Peyer's patch (tissue), 4 donors: ENCODE measurements around the gene CASZ1. TPM values are rescaled to one million over a fixed set of nuclear protein-coding genes. Genes with fewer than 3 reads are reported as not detected.
A peak's percentile ranks its signal among the peaks of the same experiment; 100 is the strongest.

Experiments used
- DNase-seq, 3 donors: peaks; one replicate each; pipeline ENCODE4 v3.0.0-alpha.2; 2017 to 2019
- H3K27ac ChIP-seq, 4 donors: fragments of 200-600 bp; sonication (generic); one replicate each; pipeline ENCODE4 v1.5.1; 2016 to 2019
- H3K27me3 ChIP-seq, 2 donors: fragments of 200-600 bp; sonication (generic); one replicate each; pipeline ENCODE4 v1.5.1; 2019
- H3K36me3 ChIP-seq, 3 donors: fragments of 200-600 bp; sonication (generic); one replicate each; pipeline ENCODE4 v1.5.1; 2016 to 2019
- H3K4me1 ChIP-seq, 4 donors: fragments of 200-600 bp; sonication (generic); one replicate each; pipeline ENCODE4 v1.5.1; 2016 to 2019
- H3K4me3 ChIP-seq, 4 donors: fragments of 200-600 bp; sonication (generic); 1 replicate in 3 of 4; 2 replicates in 1 of 4; pipeline ENCODE4 v1.5.1; 2016 to 2019; ENCODE audit warnings: mild to moderate bottlenecking in 1 of 4
- H3K9me3 ChIP-seq, 4 donors: fragments of 200-600 bp; sonication (generic); one replicate each; pipeline ENCODE4 v1.5.1; 2016 to 2019; ENCODE audit warnings: mild to moderate bottlenecking in 1 of 4
- POLR2A ChIP-seq, 2 donors: fragments of 450-650 bp; IDR thresholded peaks; one replicate each; pipeline ENCODE4 v1.5.1; 2017; ENCODE audit warnings: antibody characterized with exemption in 2 of 2, mild to moderate bottlenecking in 2 of 2, moderate library complexity in 2 of 2
- total RNA-seq, 4 donors: library from RNA; depleted of rRNA; stranded (reverse); fragments of >200 nt; gene quantifications; one replicate each; pipeline ENCODE4 v1.1.0, GENCODE V29; 2016
- TF ChIP-seq, protein P1 (sequence below), 6 experiments: fragments of 450-650 bp in 4 of 6; fragments of 200-600 bp in 2 of 6; sonication (generic) in 1 of 6; IDR thresholded peaks; one replicate each; pipeline ENCODE4 v1.5.1; 2017 to 2019; ENCODE audit warnings: antibody characterized with exemption in 6 of 6, mild to moderate bottlenecking in 3 of 6, moderate library complexity in 1 of 6

Gene CASZ1
- total RNA-seq, 4 donors from 2014 or later, result 87.5 to 165 (median 137) TPM

- Histone ChIP-seq H3K4me1 (peaks cover 0 to 61% (median 6%) of the 10 kb centered on the region in 4 donors), H3K9me3 (no peaks in the 10 kb centered on the region)
These were observed 6.4 kb downstream of the CASZ1 start for GRCh38 chr1:10789803-10790702.

DNA sequence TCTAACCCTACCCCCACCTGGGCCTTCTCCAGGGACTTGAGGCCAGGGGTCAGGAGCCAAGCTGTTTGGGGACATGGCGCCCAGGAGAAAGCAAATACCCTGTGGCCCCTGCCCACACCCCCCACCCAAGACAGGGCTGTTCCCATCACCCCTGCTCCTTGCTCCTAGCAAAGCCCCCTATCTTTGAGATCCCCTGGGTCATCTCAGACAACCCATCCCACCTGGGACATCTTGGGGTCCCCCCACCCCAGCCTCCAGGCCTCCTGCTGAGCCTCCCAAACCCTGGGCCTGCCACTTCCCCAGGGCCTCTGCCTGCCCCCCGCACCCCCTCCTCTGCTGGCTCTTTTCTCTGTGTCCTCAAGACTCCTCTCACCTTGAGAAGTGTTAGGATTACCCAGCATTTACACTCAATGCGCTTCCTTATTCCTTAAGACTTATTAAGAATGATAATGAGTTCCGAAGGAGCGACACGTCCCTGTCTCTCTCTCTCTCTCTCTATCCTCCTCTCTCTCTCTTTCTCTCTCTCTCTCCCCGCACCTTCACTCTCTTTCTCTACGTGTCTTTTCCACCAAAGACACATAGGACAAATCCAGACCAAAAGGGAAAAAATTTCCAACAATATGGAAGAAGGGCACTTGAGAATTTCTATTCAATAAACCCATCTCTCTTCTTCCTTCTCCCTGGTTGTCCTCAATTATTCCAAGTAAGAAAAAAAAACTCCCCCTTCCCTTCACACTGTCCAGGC lies 7.2 kb downstream of the CASZ1 start:
- H3K36me3 ChIP-seq, result no peaks in the 10 kb centered on the region
- peaks cover 0 to 58% (median 6%) of the 10 kb centered on the region in 4 donors for H3K4me1 ChIP-seq
- TF ChIP-seq POLR2A (IDR thresholded peaks at IDR 0.05), result no peak
- TF ChIP-seq, protein P1, sequence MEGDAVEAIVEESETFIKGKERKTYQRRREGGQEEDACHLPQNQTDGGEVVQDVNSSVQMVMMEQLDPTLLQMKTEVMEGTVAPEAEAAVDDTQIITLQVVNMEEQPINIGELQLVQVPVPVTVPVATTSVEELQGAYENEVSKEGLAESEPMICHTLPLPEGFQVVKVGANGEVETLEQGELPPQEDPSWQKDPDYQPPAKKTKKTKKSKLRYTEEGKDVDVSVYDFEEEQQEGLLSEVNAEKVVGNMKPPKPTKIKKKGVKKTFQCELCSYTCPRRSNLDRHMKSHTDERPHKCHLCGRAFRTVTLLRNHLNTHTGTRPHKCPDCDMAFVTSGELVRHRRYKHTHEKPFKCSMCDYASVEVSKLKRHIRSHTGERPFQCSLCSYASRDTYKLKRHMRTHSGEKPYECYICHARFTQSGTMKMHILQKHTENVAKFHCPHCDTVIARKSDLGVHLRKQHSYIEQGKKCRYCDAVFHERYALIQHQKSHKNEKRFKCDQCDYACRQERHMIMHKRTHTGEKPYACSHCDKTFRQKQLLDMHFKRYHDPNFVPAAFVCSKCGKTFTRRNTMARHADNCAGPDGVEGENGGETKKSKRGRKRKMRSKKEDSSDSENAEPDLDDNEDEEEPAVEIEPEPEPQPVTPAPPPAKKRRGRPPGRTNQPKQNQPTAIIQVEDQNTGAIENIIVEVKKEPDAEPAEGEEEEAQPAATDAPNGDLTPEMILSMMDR (IDR thresholded peaks at IDR 0.05), result no peak
- peak overlapping the region in 2 of 4 donors; percentile 52 to 91 for H3K27ac ChIP-seq
- peak overlapping the region in 1 of 4 donors; percentile 20 for H3K4me3 ChIP-seq
- no peaks in the 10 kb centered on the region for H3K9me3 ChIP-seq
- no peak for DNase-seq
- H3K27me3 ChIP-seq, result no peaks in the 10 kb centered on the region

More at GRCh38 chr1:10789803-10790702, 6.4 kb downstream of the CASZ1 start:
- no peaks in the 10 kb centered on the region for H3K27me3 ChIP-seq
- H3K4me3 ChIP-seq, result peak overlapping the region in 2 of 4 donors; percentile 19 to 20
- no peak for DNase-seq
- no peaks in the 10 kb centered on the region for H3K36me3 ChIP-seq
- TF ChIP-seq POLR2A (IDR thresholded peaks at IDR 0.05), result no peak
- TF ChIP-seq, protein P1 (IDR thresholded peaks at IDR 0.05), result no peak
- H3K27ac ChIP-seq, result peak overlapping the region in 2 of 4 donors; percentile 46 to 91

DNA sequence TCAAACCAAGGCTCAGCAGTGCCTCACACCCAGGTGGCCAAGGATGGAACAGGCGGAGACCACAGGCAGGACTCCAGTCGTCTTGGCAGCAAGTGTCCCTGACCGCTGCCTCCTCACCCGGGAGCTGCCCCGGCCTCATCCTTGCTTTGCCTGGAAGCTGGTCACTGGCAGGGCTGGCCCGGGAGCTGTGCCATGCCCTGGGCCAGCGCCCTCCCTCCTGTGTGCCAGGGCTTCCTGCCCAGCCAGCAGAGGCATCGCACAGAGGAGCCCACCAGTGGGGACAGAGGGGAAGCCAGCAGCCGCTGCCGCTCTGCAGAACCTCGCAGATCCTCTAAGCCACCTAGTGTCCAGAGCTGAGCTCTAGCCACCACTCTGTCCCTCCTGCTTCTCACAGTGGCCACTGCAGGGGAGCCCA lies 7.8 kb downstream of the CASZ1 start:
- peak in 1 of 3 donors; percentile 68 for DNase-seq
- peak overlapping the region in 2 of 4 donors; percentile 4 to 21 for H3K4me3 ChIP-seq
- H3K27ac ChIP-seq, result peak overlapping the region in 2 of 4 donors; percentile 52 to 91
- H3K36me3 ChIP-seq, result no peaks in the 10 kb centered on the region
- TF ChIP-seq, protein P1 (IDR thresholded peaks at IDR 0.05), result peak in 4 of 6 experiments; percentile 4 to 34 (median 32)
- no peak for TF ChIP-seq POLR2A (IDR thresholded peaks at IDR 0.05)
- H3K9me3 ChIP-seq, result no peaks in the 10 kb centered on the region
- no peaks in the 10 kb centered on the region for H3K27me3 ChIP-seq
- H3K4me1 ChIP-seq, result peaks cover 0 to 58% (median 6%) of the 10 kb centered on the region in 4 donors

DNA sequence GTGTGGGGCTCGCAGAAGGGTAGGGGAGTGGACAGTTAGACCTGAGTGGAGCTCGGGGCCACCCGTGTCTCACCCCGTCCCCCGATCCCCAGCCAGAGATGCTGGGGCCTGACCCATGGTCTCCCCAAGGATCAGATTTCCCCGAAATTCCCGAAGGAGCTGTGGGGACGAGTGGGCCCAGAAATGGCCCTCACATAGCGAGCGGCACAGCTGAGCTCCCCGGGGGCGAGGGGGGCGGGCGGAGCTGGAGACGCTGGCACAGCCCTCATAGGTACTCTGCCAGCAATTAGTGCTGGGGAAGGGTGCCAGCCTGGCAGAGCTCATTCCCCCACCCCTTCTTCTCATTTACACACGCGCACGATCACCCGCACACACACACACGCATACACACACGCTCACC lies 9.2 kb downstream of the CASZ1 start:
- H3K27me3 ChIP-seq, result no peaks in the 10 kb centered on the region

More for the DNA sequence above, 9.2 kb downstream of the CASZ1 start:
- no peak overlapping the region for H3K4me3 ChIP-seq
- no peak for DNase-seq
- H3K36me3 ChIP-seq, result no peaks in the 10 kb centered on the region
- H3K4me1 ChIP-seq, result peaks cover 0 to 64% (median 2%) of the 10 kb centered on the region in 4 donors
- no peak overlapping the region for H3K27ac ChIP-seq
- TF ChIP-seq POLR2A (IDR thresholded peaks at IDR 0.05), result no peak
- TF ChIP-seq, protein P1 (IDR thresholded peaks at IDR 0.05), result no peak
- H3K9me3 ChIP-seq, result no peaks in the 10 kb centered on the region
